Effector memory CD4-positive, alpha-beta T cell (primary cell): ENCODE results near the gene USP20.
A peak's percentile ranks its signal among the peaks of the same experiment; 100 is the strongest.

ENCODE experiments used
- DNase-seq, 3 donors: peaks; one replicate each; pipeline ENCODE4 v3.0.0-alpha.2; 2020
- H3K27ac ChIP-seq: 2 replicates; pipeline ENCODE4 v1.7.0; 2013; ENCODE audit warnings: mild to moderate bottlenecking, low read length, moderate library complexity; ENCODE audit not compliant: insufficient read depth, poor library complexity, severe bottlenecking
- H3K27me3 ChIP-seq: replicated peaks from 2 replicates; pipeline ENCODE4 v1.7.0; 2013; ENCODE audit warnings: mild to moderate bottlenecking, low read length; ENCODE audit not compliant: insufficient read depth, control insufficient read depth, poor library complexity, severe bottlenecking
- H3K36me3 ChIP-seq: 2 replicates; pipeline ENCODE4 v1.7.0; 2013; ENCODE audit warnings: mild to moderate bottlenecking, low read length, moderate library complexity; ENCODE audit not compliant: control insufficient read depth, insufficient read depth
- H3K4me1 ChIP-seq: 2 replicates; pipeline ENCODE4 v1.7.0; 2013; ENCODE audit warnings: low read length, mild to moderate bottlenecking; ENCODE audit not compliant: control insufficient read depth, insufficient read depth, poor library complexity, severe bottlenecking
- H3K4me3 ChIP-seq: 2 replicates; pipeline ENCODE4 v1.7.0; 2013; ENCODE audit warnings: low read length, low read depth, mild to moderate bottlenecking; ENCODE audit not compliant: insufficient read depth, poor library complexity, severe bottlenecking
- H3K9me3 ChIP-seq: 2 replicates; pipeline ENCODE4 v1.7.0; 2013; ENCODE audit warnings: mild to moderate bottlenecking, low read length, moderate library complexity; ENCODE audit not compliant: control insufficient read depth

The USP20 gene

GRCh38 chr9:129914051-129914450 is 78.8 kb downstream of the USP20 start:
- H3K4me1 ChIP-seq = no peaks in the 10 kb centered on the region
- H3K27ac ChIP-seq = no peak overlapping the region
- DNase-seq = no peak
- peaks cover 43% of the 10 kb centered on the region for H3K36me3 ChIP-seq
- no peaks in the 10 kb centered on the region for H3K9me3 ChIP-seq
- no peak overlapping the region for H3K4me3 ChIP-seq
- no peaks in the 10 kb centered on the region for H3K27me3 ChIP-seq

- H3K36me3 ChIP-seq = peaks cover 36% of the 10 kb centered on the region
- no peak overlapping the region for H3K4me3 ChIP-seq
- no peak overlapping the region for H3K27ac ChIP-seq
- no peaks in the 10 kb centered on the region for H3K4me1 ChIP-seq
- no peaks in the 10 kb centered on the region for H3K9me3 ChIP-seq
- H3K27me3 ChIP-seq = no peaks in the 10 kb centered on the region
- DNase-seq = no peak
Observed at GRCh38 chr9:129916707-129917106, 81.4 kb downstream of the USP20 start.

GRCh38 chr9:129918296-129918950 is 83.2 kb downstream of the USP20 start:
- no peaks in the 10 kb centered on the region for H3K4me1 ChIP-seq
- H3K27me3 ChIP-seq = no peaks in the 10 kb centered on the region
- H3K36me3 ChIP-seq = peaks cover 51% of the 10 kb centered on the region
- no peak for DNase-seq
- no peak overlapping the region for H3K27ac ChIP-seq
- H3K4me3 ChIP-seq = no peak overlapping the region
- H3K9me3 ChIP-seq = no peaks in the 10 kb centered on the region

- H3K9me3 ChIP-seq = no peaks in the 10 kb centered on the region
- no peak for DNase-seq
- no peak overlapping the region for H3K27ac ChIP-seq
- no peak overlapping the region for H3K4me3 ChIP-seq
- H3K4me1 ChIP-seq = no peaks in the 10 kb centered on the region
- peaks cover 52% of the 10 kb centered on the region for H3K36me3 ChIP-seq
- H3K27me3 ChIP-seq = no peaks in the 10 kb centered on the region
Observed at GRCh38 chr9:129919277-129919676, 84.0 kb downstream of the USP20 start.

- H3K4me3 ChIP-seq = no peak overlapping the region
- no peaks in the 10 kb centered on the region for H3K4me1 ChIP-seq
- no peaks in the 10 kb centered on the region for H3K9me3 ChIP-seq
- H3K36me3 ChIP-seq = peaks cover 58% of the 10 kb centered on the region
- DNase-seq = no peak
- H3K27me3 ChIP-seq = no peaks in the 10 kb centered on the region
- no peak overlapping the region for H3K27ac ChIP-seq
Observed at GRCh38 chr9:129919841-129920240, 84.6 kb downstream of the USP20 start.

GRCh38 chr9:129921905-129922304 is 86.6 kb downstream of the USP20 start:
- H3K27ac ChIP-seq = no peak overlapping the region
- peaks cover 67% of the 10 kb centered on the region for H3K36me3 ChIP-seq
- DNase-seq = no peak

GRCh38 chr9:129923589-129923988 is 88.3 kb downstream of the USP20 start:
- Histone ChIP-seq H3K36me3 (peaks cover 62% of the 10 kb centered on the region), H3K4me3 (no peak overlapping the region), H3K4me1 (no peaks in the 10 kb centered on the region), H3K27ac (no peak overlapping the region), H3K9me3 (no peaks in the 10 kb centered on the region), H3K27me3 (no peaks in the 10 kb centered on the region)
- no peak for DNase-seq

More at GRCh38 chr9:129921905-129922304, 86.6 kb downstream of the USP20 start:
- Histone ChIP-seq H3K4me1 (no peaks in the 10 kb centered on the region), H3K27me3 (no peaks in the 10 kb centered on the region), H3K9me3 (no peaks in the 10 kb centered on the region), H3K4me3 (no peak overlapping the region)

- H3K4me3 ChIP-seq = no peak overlapping the region
- no peak overlapping the region for H3K27ac ChIP-seq
- H3K36me3 ChIP-seq = peaks cover 24% of the 10 kb centered on the region
- no peak for DNase-seq
- peaks cover 23% of the 10 kb centered on the region for H3K4me1 ChIP-seq
- H3K9me3 ChIP-seq = no peaks in the 10 kb centered on the region
- H3K27me3 ChIP-seq = no peaks in the 10 kb centered on the region
Observed at GRCh38 chr9:129929496-129930125, 94.4 kb downstream of the USP20 start.

- peaks cover 23% of the 10 kb centered on the region for H3K4me1 ChIP-seq
- peaks cover 17% of the 10 kb centered on the region for H3K36me3 ChIP-seq
- H3K27ac ChIP-seq = peak overlapping the region; percentile 18
- no peak for DNase-seq
- no peaks in the 10 kb centered on the region for H3K9me3 ChIP-seq
- no peak overlapping the region for H3K4me3 ChIP-seq
- no peaks in the 10 kb centered on the region for H3K27me3 ChIP-seq
Observed at GRCh38 chr9:129930743-129931142, 95.5 kb downstream of the USP20 start.
